Measurements from ENCODE around the gene FBXW8. TPM values are rescaled to one million over a fixed set of nuclear protein-coding genes. Genes with fewer than 3 reads are reported as not detected.

The FBXW8 gene
- total RNA-seq, 2 experiments from 2014 or later, result 7.0 to 8.5 TPM

DNA sequence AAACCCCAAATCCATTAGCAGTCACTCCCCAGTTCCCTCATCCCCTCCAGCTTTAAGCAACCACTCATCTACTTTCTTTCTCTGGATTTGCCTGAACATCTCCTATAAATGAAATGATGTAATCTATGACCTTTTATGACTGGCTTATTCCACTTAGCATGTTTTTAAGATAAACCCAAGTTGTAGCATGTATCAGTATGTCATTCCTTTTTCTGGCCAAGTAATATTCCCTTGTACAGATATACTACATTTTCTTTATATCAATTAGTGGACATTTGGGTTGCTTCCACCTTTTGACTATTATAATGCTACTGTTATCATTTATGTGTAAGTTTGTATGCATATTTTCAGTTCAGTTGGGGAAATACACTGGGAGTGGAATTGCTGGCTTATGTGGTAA, 105.1 kb downstream of the FBXW8 start:
- TF ChIP-seq, protein P1, sequence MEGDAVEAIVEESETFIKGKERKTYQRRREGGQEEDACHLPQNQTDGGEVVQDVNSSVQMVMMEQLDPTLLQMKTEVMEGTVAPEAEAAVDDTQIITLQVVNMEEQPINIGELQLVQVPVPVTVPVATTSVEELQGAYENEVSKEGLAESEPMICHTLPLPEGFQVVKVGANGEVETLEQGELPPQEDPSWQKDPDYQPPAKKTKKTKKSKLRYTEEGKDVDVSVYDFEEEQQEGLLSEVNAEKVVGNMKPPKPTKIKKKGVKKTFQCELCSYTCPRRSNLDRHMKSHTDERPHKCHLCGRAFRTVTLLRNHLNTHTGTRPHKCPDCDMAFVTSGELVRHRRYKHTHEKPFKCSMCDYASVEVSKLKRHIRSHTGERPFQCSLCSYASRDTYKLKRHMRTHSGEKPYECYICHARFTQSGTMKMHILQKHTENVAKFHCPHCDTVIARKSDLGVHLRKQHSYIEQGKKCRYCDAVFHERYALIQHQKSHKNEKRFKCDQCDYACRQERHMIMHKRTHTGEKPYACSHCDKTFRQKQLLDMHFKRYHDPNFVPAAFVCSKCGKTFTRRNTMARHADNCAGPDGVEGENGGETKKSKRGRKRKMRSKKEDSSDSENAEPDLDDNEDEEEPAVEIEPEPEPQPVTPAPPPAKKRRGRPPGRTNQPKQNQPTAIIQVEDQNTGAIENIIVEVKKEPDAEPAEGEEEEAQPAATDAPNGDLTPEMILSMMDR (IDR thresholded peaks at IDR 0.05), result no peak
- Mint-ChIP-seq H3K36me3 (ENCODE audit: low read depth) (peaks cover 45% of the 10 kb centered on the region), H3K9me3 (peaks cover 13% of the 10 kb centered on the region), H3K27ac (no peak overlapping the region), H3K27me3 (no peaks in the 10 kb centered on the region), H3K4me3 (no peak overlapping the region), H3K4me1 (ENCODE audit: low read depth) (no peaks in the 10 kb centered on the region)
- CTCF ChIA-PET, result interaction anchor here (1.9 to 2.6 kb wide), 2 partner anchors 9 to 10 kb away, joined by 7 to 9 read pairs; no protein-coding TSS in a partner anchor
- POLR2A ChIA-PET, result no interaction called here
- intact Hi-C loops (cut with micrococcal nuclease), result no loop called here
- DNase-seq (no peak), ATAC-seq (no peak)

DNA sequence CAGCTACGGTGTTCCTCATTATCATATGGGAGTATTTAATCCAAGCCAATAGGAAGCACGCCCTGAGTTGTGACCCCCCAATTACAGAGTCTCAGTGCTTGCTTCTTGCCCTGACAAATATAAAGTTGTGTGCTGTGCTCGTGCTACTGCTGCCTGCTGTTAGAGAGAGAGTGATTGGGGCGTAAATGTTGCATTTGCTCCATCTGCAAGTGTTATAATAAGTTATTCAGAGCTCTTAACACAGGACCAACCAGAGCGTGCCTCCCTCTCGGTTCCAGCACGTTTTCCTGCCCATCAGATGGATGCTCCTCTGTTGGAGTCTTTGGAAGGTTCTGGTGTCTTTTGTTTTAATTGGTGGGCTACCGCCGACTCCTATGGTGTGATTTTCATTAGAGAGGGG, 107.1 kb downstream of the FBXW8 start:
- Mint-ChIP-seq H3K27ac (no peak overlapping the region), H3K9me3 (peaks cover 13% of the 10 kb centered on the region), H3K36me3 (ENCODE audit: low read depth) (peaks cover 32% of the 10 kb centered on the region), H3K4me1 (ENCODE audit: low read depth) (no peaks in the 10 kb centered on the region), H3K4me3 (no peak overlapping the region), H3K27me3 (no peaks in the 10 kb centered on the region)
- DNase-seq, result no peak
- TF ChIP-seq, protein P1 (IDR thresholded peaks at IDR 0.05), result no peak
- ATAC-seq, result no peak
- CTCF ChIA-PET, result interaction anchor here (1.6 to 1.9 kb wide), 2 partner anchors 8 to 102 kb away, joined by 5 to 7 read pairs; no protein-coding TSS in a partner anchor
- POLR2A ChIA-PET, result interaction anchor here (1.2 kb wide), 1 partner anchor 10 kb away, joined by 3 read pairs; no protein-coding TSS in a partner anchor
- intact Hi-C loops (cut with micrococcal nuclease), result no loop called here

DNA sequence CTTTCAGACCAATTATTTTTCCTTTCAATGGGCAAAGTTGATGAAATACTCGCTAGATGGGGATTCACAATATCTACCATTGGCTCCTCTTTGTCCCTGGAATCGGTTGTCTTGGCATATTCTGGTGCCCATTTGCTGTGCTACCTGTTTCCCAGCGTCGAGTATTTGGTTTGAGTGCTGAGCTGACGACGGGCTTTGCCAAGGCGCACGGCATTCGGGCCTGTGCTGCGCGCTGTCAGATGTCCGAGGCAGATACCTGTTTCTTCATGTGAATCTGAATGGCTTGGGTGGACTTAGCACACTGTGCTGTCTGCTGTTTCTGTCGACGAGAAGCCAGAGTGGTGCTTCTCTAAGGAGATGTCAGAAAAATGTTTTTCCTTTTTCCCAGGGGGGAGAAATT, 107.5 kb downstream of the FBXW8 start:
- ChIA-PET CTCF (interaction anchor here (1.6 kb wide), 1 partner anchor 101 kb away, joined by 5 read pairs; no protein-coding TSS in a partner anchor), POLR2A (no interaction called here)
- no peak overlapping the region for H3K4me3 Mint-ChIP-seq
- H3K4me1 Mint-ChIP-seq (ENCODE audit: low read depth), result no peaks in the 10 kb centered on the region
- DNase-seq (no peak), ATAC-seq (no peak)
- intact Hi-C loops (cut with micrococcal nuclease), result no loop called here
- no peak overlapping the region for H3K27ac Mint-ChIP-seq
- TF ChIP-seq, protein P1 (IDR thresholded peaks at IDR 0.05), result no peak
- no peaks in the 10 kb centered on the region for H3K27me3 Mint-ChIP-seq
- peaks cover 10% of the 10 kb centered on the region for H3K9me3 Mint-ChIP-seq
- H3K36me3 Mint-ChIP-seq (ENCODE audit: low read depth), result peaks cover 27% of the 10 kb centered on the region

DNA sequence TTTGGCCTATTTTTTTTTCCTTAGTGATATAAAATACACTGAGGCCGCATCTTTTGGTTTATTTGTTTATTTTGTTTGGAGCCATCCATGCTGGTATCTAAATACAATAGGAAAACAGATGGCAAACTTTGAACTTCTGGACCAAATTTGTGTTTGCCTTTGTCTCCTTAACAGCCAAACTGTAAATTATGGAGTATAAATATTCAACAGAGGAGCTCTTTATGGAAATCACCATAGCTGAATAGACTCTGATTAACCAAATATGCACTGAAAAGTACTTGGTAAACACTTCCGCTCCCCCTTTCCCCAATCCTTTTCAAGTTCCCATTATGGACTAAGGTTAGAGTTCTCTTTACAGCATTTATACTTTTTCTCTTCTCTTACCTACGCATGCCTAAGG, 107.9 kb downstream of the FBXW8 start:
- Mint-ChIP-seq H3K4me1 (ENCODE audit: low read depth) (no peaks in the 10 kb centered on the region), H3K27me3 (no peaks in the 10 kb centered on the region), H3K27ac (no peak overlapping the region), H3K9me3 (peaks cover 10% of the 10 kb centered on the region), H3K4me3 (no peak overlapping the region), H3K36me3 (ENCODE audit: low read depth) (peaks cover 25% of the 10 kb centered on the region)
- TF ChIP-seq, protein P1 (IDR thresholded peaks at IDR 0.05), result no peak
- POLR2A ChIA-PET, result no interaction called here
- DNase-seq (no peak), ATAC-seq (no peak)
- intact Hi-C loops (cut with micrococcal nuclease), result no loop called here
- CTCF ChIA-PET, result interaction anchor here (1.6 kb wide), 1 partner anchor 101 kb away, joined by 5 read pairs; no protein-coding TSS in a partner anchor

DNA sequence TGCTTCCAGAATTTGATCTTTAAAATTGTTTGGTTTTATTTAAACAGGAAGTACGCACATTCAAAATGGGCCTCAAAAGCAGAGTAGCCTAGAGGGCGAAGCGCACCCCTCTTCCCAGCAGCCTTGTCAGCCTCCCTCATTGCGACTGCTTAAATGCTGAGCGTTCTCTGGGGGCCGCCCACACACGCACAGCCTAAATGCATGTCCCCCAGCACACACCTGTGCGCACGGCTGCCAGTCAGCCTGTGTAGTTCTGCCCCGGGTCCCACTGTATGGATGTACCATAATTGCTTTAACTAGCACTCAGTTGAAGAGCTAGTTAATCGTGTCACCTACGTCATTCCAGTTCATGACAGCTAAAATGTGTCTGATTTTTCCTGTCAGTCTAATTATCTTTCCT, 109.1 kb downstream of the FBXW8 start:
- intact Hi-C loops (cut with micrococcal nuclease), result no loop called here
- no peak overlapping the region for H3K27ac Mint-ChIP-seq
- CTCF ChIA-PET, result interaction anchor here (1.7 to 2.0 kb wide), 2 partner anchors 101 to 316 kb away, joined by 5 to 7 read pairs; no protein-coding TSS in a partner anchor

More for the DNA sequence above, 109.1 kb downstream of the FBXW8 start:
- H3K9me3 Mint-ChIP-seq, result no peaks in the 10 kb centered on the region
- no peaks in the 10 kb centered on the region for H3K4me1 Mint-ChIP-seq (ENCODE audit: low read depth)
- POLR2A ChIA-PET, result no interaction called here
- peaks cover 14% of the 10 kb centered on the region for H3K36me3 Mint-ChIP-seq (ENCODE audit: low read depth)
- no peaks in the 10 kb centered on the region for H3K27me3 Mint-ChIP-seq
- no peak overlapping the region for H3K4me3 Mint-ChIP-seq
- DNase-seq, result no peak
- TF ChIP-seq, protein P1 (IDR thresholded peaks at IDR 0.05), result no peak
- no peak for ATAC-seq
